HepG2 (cell line): ENCODE data around the gene MRPS7. TPM values are rescaled to one million over a fixed set of nuclear protein-coding genes. Genes with fewer than 3 reads are reported as not detected.

Experiments
- ATAC-seq: fragments of 200-7000 bp; cut with Tn5 transposase; 3 replicates; pipeline ENCODE4 v1.9.1; 2020; ENCODE audit warnings: mild to moderate bottlenecking, moderate library complexity
- BruUV-seq: library from RNA; stranded (reverse); fragments of 400-500 nt; replicated peaks from 2 replicates; lab custom pipeline; 2021; lab: Mats Ljungman, UMichigan
- CTCF ChIA-PET: fragments of 300-600 bp; formaldehyde crosslinking; extraction: SDS; loops from one replicate; lab custom pipeline; 2021; ENCODE audit warnings: low total read pairs, inconsistent platforms, low intra/inter-chr PET ratio; lab: Yijun Ruan, JAX
- POLR2A ChIA-PET: fragments of 350-600 bp; sonication (Branson Sonifier 250); formaldehyde crosslinking; loops from one replicate; lab custom pipeline; 2020; ENCODE audit warnings: antibody characterized with exemption, inconsistent platforms; lab: Yijun Ruan, JAX
- DNase-seq: peaks from one replicate; pipeline ENCODE4 v3.0.0-alpha.2; 2015; ENCODE audit warnings: low spot score
- FAIRE-seq: peaks from 3 replicates; lab custom pipeline; 2011; peaks lifted over from hg19 to GRCh38; lab: Jason Lieb, UNC
- H2AFZ ChIP-seq: one replicate; pipeline ENCODE4 v1.6.1; 2011; ENCODE audit warnings: low read length, inconsistent platforms
- H3K27ac ChIP-seq: fragments of 300-600 bp; 3 replicates; pipeline ENCODE4 v1.8.0; 2011; ENCODE audit warnings: mixed run types, mild to moderate bottlenecking, mixed read lengths, low read length, inconsistent platforms; ENCODE audit not compliant: insufficient read depth; ENCODE audit errors: extremely low read length
- H3K27me3 ChIP-seq, 2 experiments: fragments of 200-600 bp in 1 of 2; 2 replicates in 1 of 2; 3 replicates in 1 of 2; pipeline versions ENCODE4 v1.6.0 to v1.8.0; 2011; ENCODE audit warnings: low read length in 2 of 2, mild to moderate bottlenecking in 2 of 2, moderate library complexity in 2 of 2, inconsistent platforms in 1 of 2; ENCODE audit not compliant: insufficient read depth in 2 of 2, control insufficient read depth in 1 of 2
- H3K36me3 ChIP-seq, 2 experiments: fragments of 200-600 bp in 1 of 2; replicated peaks in 1 of 2; 2 replicates in 1 of 2; 3 replicates in 1 of 2; pipeline versions ENCODE4 v1.5.1 to v1.8.0; 2011; ENCODE audit warnings: low read length in 2 of 2, inconsistent platforms in 1 of 2; ENCODE audit not compliant: insufficient read depth in 2 of 2, control insufficient read depth in 1 of 2
- H3K4me1 ChIP-seq: 2 replicates; pipeline ENCODE4 v1.5.1; 2012; ENCODE audit warnings: low read length, inconsistent platforms; ENCODE audit not compliant: insufficient read depth
- H3K4me2 ChIP-seq: 2 replicates; pipeline ENCODE4 v1.6.0; 2011; ENCODE audit warnings: low read depth, low read length, inconsistent platforms
- H3K4me3 ChIP-seq, 3 experiments: fragments of 200-600 bp in 1 of 3; sonication (generic), shearing (Covaris generic) in 1 of 3; replicated peaks in 1 of 3; 2 replicates each; pipeline ENCODE4 v1.5.1; 2011 to 2016; ENCODE audit warnings: low read length in 3 of 3, inconsistent platforms in 2 of 3, low read depth in 2 of 3, mild to moderate bottlenecking in 2 of 3, control low read depth in 1 of 3, mixed read lengths in 1 of 3; ENCODE audit not compliant: insufficient read depth in 1 of 3
- H3K79me2 ChIP-seq: one replicate; pipeline ENCODE4 v1.6.1; 2011; ENCODE audit warnings: low read length, inconsistent platforms; ENCODE audit not compliant: insufficient read depth
- H3K9ac ChIP-seq: 2 replicates; pipeline ENCODE4 v1.6.0; 2011; ENCODE audit warnings: mild to moderate bottlenecking, low read depth, low read length, inconsistent platforms; ENCODE audit not compliant: insufficient read depth
- H3K9me3 ChIP-seq: 2 replicates; pipeline ENCODE4 v1.5.1; 2012; ENCODE audit warnings: mild to moderate bottlenecking, low read length
- H4K20me1 ChIP-seq: 2 replicates; pipeline ENCODE4 v1.6.0; 2011; ENCODE audit warnings: inconsistent platforms, mild to moderate bottlenecking, low read length, moderate library complexity; ENCODE audit not compliant: insufficient read depth
- BRCA1 ChIP-seq: sonication (generic); formaldehyde crosslinking; IDR thresholded peaks from 2 replicates; pipeline ENCODE4 v1.4.0; 2020; ENCODE audit warnings: missing genetic modification reagents
- DPF2 ChIP-seq: sonication (generic); formaldehyde crosslinking; IDR thresholded peaks from 2 replicates; pipeline ENCODE4 v1.4.0; 2020; ENCODE audit warnings: mild to moderate bottlenecking, low read depth, missing genetic modification reagents, borderline replicate concordance
- ISX ChIP-seq: sonication (generic); formaldehyde crosslinking; conservative IDR thresholded peaks from 2 replicates; pipeline ENCODE4 v1.5.0; 2020; ENCODE audit warnings: missing genetic modification reagents
- NCOA1 ChIP-seq: sonication (generic); formaldehyde crosslinking; IDR thresholded peaks from 2 replicates; pipeline ENCODE4 v1.9.0; 2021; ENCODE audit warnings: missing genetic modification reagents
- NONO ChIP-seq, 2 experiments: fragments of 450-650 bp in 1 of 2; sonication (generic) in 1 of 2; formaldehyde crosslinking in 1 of 2; IDR thresholded peaks in 1 of 2; conservative IDR thresholded peaks in 1 of 2; 2 replicates each; pipeline versions ENCODE4 v1.6.1 to v1.8.0; 2017 to 2022; ENCODE audit warnings: mild to moderate bottlenecking in 1 of 2, missing genetic modification reagents in 1 of 2, moderate library complexity in 1 of 2
- NPAS2 ChIP-seq: sonication (generic); formaldehyde crosslinking; IDR thresholded peaks from 2 replicates; pipeline ENCODE4 v1.8.0; 2022; ENCODE audit warnings: mild to moderate bottlenecking, missing genetic modification reagents, borderline replicate concordance
- PRDM15 ChIP-seq: sonication (generic); formaldehyde crosslinking; IDR thresholded peaks from 2 replicates; pipeline ENCODE4 v1.4.0; 2020; ENCODE audit warnings: missing genetic modification reagents
- ZNF124 ChIP-seq: sonication (generic); formaldehyde crosslinking; IDR thresholded peaks from 2 replicates; pipeline ENCODE4 v1.4.0; 2020; ENCODE audit warnings: missing genetic modification reagents
- ZNF280B ChIP-seq: sonication (generic); formaldehyde crosslinking; IDR thresholded peaks from 2 replicates; pipeline ENCODE4 v1.5.0; 2020; ENCODE audit warnings: missing genetic modification reagents, mild to moderate bottlenecking, borderline replicate concordance
- ZNF317 ChIP-seq: sonication (generic); formaldehyde crosslinking; IDR thresholded peaks from 2 replicates; pipeline ENCODE4 v1.5.0; 2020; ENCODE audit warnings: mild to moderate bottlenecking, missing genetic modification reagents
- ZNF564 ChIP-seq: sonication (generic); formaldehyde crosslinking; IDR thresholded peaks from 2 replicates; pipeline ENCODE4 v1.8.1; 2023; ENCODE audit warnings: mild to moderate bottlenecking, missing genetic modification reagents
- WGBS: methylation state at CpG from one replicate; pipeline ENCODE4 v1.1.6; 2017; ENCODE audit warnings: low lambda C conversion rate; 5-methylcytosine and 5-hydroxymethylcytosine counted together
- in situ Hi-C: cut with HindIII; loops from 2 replicates; pipeline ENCODE4 v1.10.0; 2017; ENCODE audit warnings: low pct_unique_long_range_greater_than_20kb; ENCODE audit not compliant: extremely low pct_ligation_motif_present
- intact Hi-C: fragments of 100-400 bp; cut with micrococcal nuclease; formaldehyde crosslinking; loops from one replicate; pipeline ENCODE4 v1.10.0; 2022; ENCODE audit not compliant: unreplicated experiment
- polyA plus RNA-seq, 8 experiments: library from polyadenylated mRNA; depleted of rRNA in 3 of 8; stranded (reverse) in 7 of 8; unstranded in 1 of 8; fragments of >200 nt; fragmentation: Illumina TruSeq in 4 of 8; extraction: Trizol in 4 of 8; gene quantifications; 2 replicates each; pipeline versions ENCODE4 v1.2.1 to v1.2.3, GENCODE V29; 2011 to 2016; ENCODE audit warnings: low read depth in 4 of 8, missing spikeins in 1 of 8, mixed read lengths in 1 of 8; ENCODE audit not compliant: insufficient read depth in 1 of 8
- total RNA-seq, 5 experiments: library from RNA; depleted of rRNA; stranded (reverse); fragments of >200 nt; fragmentation: Illumina TruSeq; extraction: Trizol; gene quantifications; 2 replicates each; pipeline ENCODE4 v1.2.3, GENCODE V29; 2016; ENCODE audit warnings: low read depth in 1 of 5

Gene MRPS7
- total and polyA plus RNA-seq, 2 of the 13 experiments (the other 11 are each of a cell fraction or from before 2014, with no cell fraction given): 97.0 to 162 TPM

GRCh38 chr17:75287221-75287620, 25.5 kb downstream of the MRPS7 start:
- CTCF ChIA-PET: no interaction called here

GRCh38 chr17:75288359-75288758, 26.7 kb downstream of the MRPS7 start:
- BruUV-seq: no TSS peak
- peak overlapping the region; percentile 74 to 94 (median 87) for H3K4me3 ChIP-seq
- peaks cover 6 to 26% of the 10 kb centered on the region in 2 experiments; a peak in 4 of 5 replicates for H3K36me3 ChIP-seq
- H4K20me1 ChIP-seq: no peaks in the 10 kb centered on the region
- ATAC-seq: no peak
- intact Hi-C loops: no loop called here
- H2AFZ ChIP-seq: no peak overlapping the region
- H3K9ac ChIP-seq: peak overlapping the region; percentile 84
- H3K79me2 ChIP-seq: peaks cover 15% of the 10 kb centered on the region
- POLR2A ChIA-PET: interaction anchor here (1.1 to 2.2 kb wide), 18 partner anchors 11 to 253 kb away, joined by 3 to 73 read pairs (median 7); partner anchors contain the start of genes GGA3, GRB2, MIF4GD and MRPS7
- CTCF ChIA-PET: interaction anchor here (1.3 kb wide), 1 partner anchor 18 kb away, joined by 3 read pairs; no protein-coding TSS in a partner anchor
- peak overlapping the region; percentile 75 for H3K27ac ChIP-seq
- no peak for DNase-seq
- 5% methylated on average over 2 of the region's 2 CpGs for WGBS
- no peaks in the 10 kb centered on the region for H3K9me3 ChIP-seq
- no peak for FAIRE-seq
- H3K4me1 ChIP-seq: peaks cover 48% of the 10 kb centered on the region
- H3K4me2 ChIP-seq: peak overlapping the region; percentile 78
- in situ Hi-C loops: no loop called here
- no peaks in the 10 kb centered on the region for H3K27me3 ChIP-seq
- TF ChIP-seq PRDM15 (no peak), NCOA1 (CRISPR knock-in tag) (no peak), NPAS2 (CRISPR knock-in tag) (no peak), NONO (IDR thresholded peaks at IDR 0.05) (no peak), NONO (CRISPR knock-in tag; conservative IDR thresholded peaks at IDR 0.05) (no peak), ISX (CRISPR knock-in tag) (no peak), ZNF564 (CRISPR knock-in tag) (no peak), ZNF317 (no peak), BRCA1 (no peak)

More at GRCh38 chr17:75287221-75287620, 25.5 kb downstream of the MRPS7 start:
- 95% methylated on average over 9 of the region's 9 CpGs for WGBS
- intact Hi-C loops (no loop called here), in situ Hi-C loops (no loop called here)
- Histone ChIP-seq H3K4me2 (0 out of 2 replicates have a peak overlapping the region, but pooled peaks have one; percentile 2), H2AFZ (no peak overlapping the region), H3K27ac (no peak overlapping the region), H3K4me1 (peaks cover 37% of the 10 kb centered on the region), H3K9ac (no peak overlapping the region; the same call in 1 of the 2 replicates), H3K9me3 (no peaks in the 10 kb centered on the region), H3K4me3 (no peak overlapping the region), H3K79me2 (peaks cover 15% of the 10 kb centered on the region), H4K20me1 (no peaks in the 10 kb centered on the region), H3K27me3 (no peaks in the 10 kb centered on the region), H3K36me3 (peaks cover 10 to 31% of the 10 kb centered on the region in 2 experiments; a peak in 4 of 5 replicates)
- FAIRE-seq (no peak), DNase-seq (no peak), ATAC-seq (no peak)
- TF ChIP-seq ZNF280B (CRISPR knock-in tag) (no peak), DPF2 (CRISPR knock-in tag) (no peak), ZNF124 (CRISPR knock-in tag) (no peak)
- POLR2A ChIA-PET: no interaction called here
- no TSS peak for BruUV-seq
